OCI-LY7 (cell line): ENCODE measurements around the gene CES2. TPM values are rescaled to one million over a fixed set of nuclear protein-coding genes. Genes with fewer than 3 reads are reported as not detected.

Experiments used
- BruUV-seq: library from RNA; stranded (reverse); fragments of 400-500 nt; replicated peaks from 2 replicates; lab custom pipeline; 2021; lab: Mats Ljungman, UMichigan
- CTCF ChIA-PET: fragments of 300-600 bp; sonication (Branson Sonifier 250); formaldehyde crosslinking; loops from one replicate; lab custom pipeline; 2022; ENCODE audit warnings: antibody characterized with exemption; ENCODE audit not compliant: unreplicated experiment; lab: Charles Lee
- POLR2A ChIA-PET: fragments of 300-600 bp; sonication (Branson Sonifier 250); formaldehyde crosslinking; loops from one replicate; lab custom pipeline; 2022; ENCODE audit warnings: antibody characterized with exemption; lab: Charles Lee
- DNase-seq: peaks from one replicate; pipeline ENCODE4 v3.0.0-alpha.2; 2015; ENCODE audit warnings: low spot score
- H2AFZ ChIP-seq: fragments of 200-600 bp; sonication (generic), shearing (Covaris generic); 2 replicates; pipeline ENCODE4 v1.6.1; 2014; ENCODE audit warnings: mild to moderate bottlenecking, antibody characterized with exemption, low read length, moderate library complexity
- H3K27ac ChIP-seq: fragments of 200-600 bp; sonication (generic); 2 replicates; pipeline ENCODE4 v1.5.1; 2014; ENCODE audit warnings: mixed run types, low read depth, mild to moderate bottlenecking, moderate library complexity, low read length, inconsistent platforms; ENCODE audit not compliant: poor library complexity, severe bottlenecking
- H3K36me3 ChIP-seq: fragments of 200-600 bp; sonication (generic); 2 replicates; pipeline ENCODE4 v1.6.1; 2014; ENCODE audit warnings: mild to moderate bottlenecking, antibody characterized with exemption, low read length, moderate library complexity, mixed read lengths; ENCODE audit not compliant: insufficient read depth
- H3K4me1 ChIP-seq: fragments of 200-600 bp; sonication (generic); 2 replicates; pipeline ENCODE4 v1.5.1; 2014; ENCODE audit warnings: mild to moderate bottlenecking, low read length; ENCODE audit not compliant: insufficient read depth, poor library complexity, severe bottlenecking
- H3K4me2 ChIP-seq: fragments of 200-600 bp; sonication (generic); 2 replicates; pipeline ENCODE4 v1.6.1; 2014; ENCODE audit warnings: mild to moderate bottlenecking, low read length
- H3K4me3 ChIP-seq: fragments of 200-600 bp; sonication (generic); 2 replicates; pipeline ENCODE4 v1.5.1; 2014; ENCODE audit warnings: mild to moderate bottlenecking, low read depth, low read length; ENCODE audit not compliant: poor library complexity, severe bottlenecking
- H3K79me2 ChIP-seq: fragments of 200-600 bp; sonication (generic); 2 replicates; pipeline ENCODE4 v1.6.1; 2016; ENCODE audit warnings: low read depth, mild to moderate bottlenecking, low read length, moderate library complexity, mixed read lengths; ENCODE audit not compliant: insufficient read depth
- H3K9me2 ChIP-seq: fragments of 200-600 bp; sonication (generic); 2 replicates; pipeline ENCODE4 v1.6.1; 2016; ENCODE audit warnings: mild to moderate bottlenecking, low read length, mixed read lengths; ENCODE audit not compliant: insufficient read depth
- H3K9me3 ChIP-seq: fragments of 200-600 bp; sonication (generic); 2 replicates; pipeline ENCODE4 v1.6.1; 2014; ENCODE audit warnings: mild to moderate bottlenecking, mixed run types, low read length, mixed read lengths
- H4K20me1 ChIP-seq: fragments of 200-600 bp; sonication (generic); 2 replicates; pipeline ENCODE4 v1.6.1; 2014; ENCODE audit warnings: mild to moderate bottlenecking, antibody characterized with exemption, low read length, moderate library complexity, mixed read lengths; ENCODE audit not compliant: insufficient read depth
- EZH2phosphoT487 ChIP-seq: fragments of 200-600 bp; sonication (generic); IDR thresholded peaks from 2 replicates; pipeline ENCODE4 v1.6.1; 2018; ENCODE audit warnings: low read depth, borderline replicate concordance, mild to moderate bottlenecking, mixed run types, antibody characterized with exemption, low read length, moderate library complexity, mixed read lengths
- intact Hi-C: fragments of 100-400 bp; cut with micrococcal nuclease; formaldehyde crosslinking; loops from one replicate; pipeline ENCODE4 v1.10.0; 2022; ENCODE audit not compliant: unreplicated experiment
- total RNA-seq, 2 experiments: library from RNA; depleted of rRNA in 1 of 2; stranded (reverse); fragments of >200 nt in 1 of 2; shearing (Covaris generic) in 1 of 2; gene quantifications; 2 replicates each; pipeline ENCODE4 v1.2.3, GENCODE V29; 2014 to 2022
- TF ChIP-seq, protein P1 (sequence below): fragments of 200-600 bp; sonication (generic); conservative IDR thresholded peaks from 2 replicates; pipeline ENCODE4 v1.5.1; 2014; ENCODE audit warnings: mild to moderate bottlenecking, antibody characterized with exemption, low read length, moderate library complexity, mixed read lengths

Gene CES2
- total RNA-seq, 2 experiments from 2014 or later, result 29.6 to 30.7 TPM

DNA sequence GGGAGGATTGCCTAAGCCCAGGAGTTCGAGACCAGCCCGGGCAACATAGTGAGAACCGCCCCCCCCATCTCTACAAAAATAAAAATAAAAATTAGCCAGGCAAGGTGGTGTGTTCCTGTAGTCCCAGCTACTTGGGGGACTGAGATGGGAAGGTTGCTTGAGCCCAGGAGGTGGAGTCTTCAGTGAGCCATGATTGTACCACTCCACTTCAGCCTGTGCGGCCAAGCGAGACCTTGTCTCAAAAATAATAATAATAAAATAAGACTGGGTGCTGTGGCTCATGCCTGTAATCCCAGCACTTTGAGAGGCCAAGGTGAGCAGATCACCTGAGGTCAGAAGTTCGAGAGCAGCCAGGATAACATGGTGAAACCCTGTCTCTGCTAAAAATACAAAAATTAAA, 43.5 kb upstream of the CES2 start:
- no TSS peak for BruUV-seq
- POLR2A ChIA-PET, result interaction anchor here (1.8 kb wide), 1 partner anchor 11 kb away, joined by 4 read pairs; the partner anchor contains the start of gene PDP2
- intact Hi-C loops, result no loop called here

DNA sequence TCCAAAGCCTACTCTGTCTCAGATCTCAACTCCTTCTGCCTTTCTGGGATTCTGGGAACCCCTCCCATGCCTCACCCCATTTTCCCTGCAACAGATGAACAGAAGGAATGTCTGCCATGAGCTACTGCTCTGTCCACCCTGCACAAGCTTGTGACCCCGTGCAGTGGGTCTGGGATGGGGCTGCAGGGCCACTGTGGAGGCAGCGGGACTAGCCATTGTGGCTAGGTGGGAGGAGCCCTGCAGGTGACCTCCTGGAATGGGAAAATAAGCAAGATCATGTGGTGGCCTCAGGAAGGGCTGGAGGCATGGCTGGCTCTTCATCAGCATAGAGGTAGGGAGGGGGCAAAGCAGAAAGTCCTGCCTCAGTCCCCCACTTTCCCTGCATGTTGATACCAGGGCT, 41.3 kb upstream of the CES2 start:
- Histone ChIP-seq H2AFZ (no peak overlapping the region), H3K4me3 (no peak overlapping the region), H3K36me3 (peaks cover 5% of the 10 kb centered on the region), H3K4me1 (no peaks in the 10 kb centered on the region), H3K27ac (no peak overlapping the region), H3K9me3 (no peaks in the 10 kb centered on the region), H3K4me2 (no peak overlapping the region), H3K79me2 (no peaks in the 10 kb centered on the region), H3K9me2 (no peaks in the 10 kb centered on the region), H4K20me1 (no peaks in the 10 kb centered on the region)
- ChIA-PET POLR2A (no interaction called here), CTCF (no interaction called here)
- TF ChIP-seq EZH2phosphoT487, result no peak
- TF ChIP-seq, protein P1, sequence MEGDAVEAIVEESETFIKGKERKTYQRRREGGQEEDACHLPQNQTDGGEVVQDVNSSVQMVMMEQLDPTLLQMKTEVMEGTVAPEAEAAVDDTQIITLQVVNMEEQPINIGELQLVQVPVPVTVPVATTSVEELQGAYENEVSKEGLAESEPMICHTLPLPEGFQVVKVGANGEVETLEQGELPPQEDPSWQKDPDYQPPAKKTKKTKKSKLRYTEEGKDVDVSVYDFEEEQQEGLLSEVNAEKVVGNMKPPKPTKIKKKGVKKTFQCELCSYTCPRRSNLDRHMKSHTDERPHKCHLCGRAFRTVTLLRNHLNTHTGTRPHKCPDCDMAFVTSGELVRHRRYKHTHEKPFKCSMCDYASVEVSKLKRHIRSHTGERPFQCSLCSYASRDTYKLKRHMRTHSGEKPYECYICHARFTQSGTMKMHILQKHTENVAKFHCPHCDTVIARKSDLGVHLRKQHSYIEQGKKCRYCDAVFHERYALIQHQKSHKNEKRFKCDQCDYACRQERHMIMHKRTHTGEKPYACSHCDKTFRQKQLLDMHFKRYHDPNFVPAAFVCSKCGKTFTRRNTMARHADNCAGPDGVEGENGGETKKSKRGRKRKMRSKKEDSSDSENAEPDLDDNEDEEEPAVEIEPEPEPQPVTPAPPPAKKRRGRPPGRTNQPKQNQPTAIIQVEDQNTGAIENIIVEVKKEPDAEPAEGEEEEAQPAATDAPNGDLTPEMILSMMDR, result no peak
- BruUV-seq, result no TSS peak
- intact Hi-C loops, result no loop called here
- DNase-seq, result no peak

More for the DNA sequence above, 43.5 kb upstream of the CES2 start:
- peaks cover 19% of the 10 kb centered on the region for H3K36me3 ChIP-seq
- no peak overlapping the region for H3K4me2 ChIP-seq
- TF ChIP-seq, protein P1, result no peak
- TF ChIP-seq EZH2phosphoT487, result no peak
- H3K9me3 ChIP-seq, result no peaks in the 10 kb centered on the region
- DNase-seq, result no peak
- H2AFZ ChIP-seq, result no peak overlapping the region
- H3K4me1 ChIP-seq, result no peaks in the 10 kb centered on the region
- H3K9me2 ChIP-seq, result no peaks in the 10 kb centered on the region
- H3K4me3 ChIP-seq, result no peak overlapping the region
- CTCF ChIA-PET, result no interaction called here
- no peak overlapping the region for H3K27ac ChIP-seq
- no peaks in the 10 kb centered on the region for H3K79me2 ChIP-seq
- H4K20me1 ChIP-seq, result no peaks in the 10 kb centered on the region

DNA sequence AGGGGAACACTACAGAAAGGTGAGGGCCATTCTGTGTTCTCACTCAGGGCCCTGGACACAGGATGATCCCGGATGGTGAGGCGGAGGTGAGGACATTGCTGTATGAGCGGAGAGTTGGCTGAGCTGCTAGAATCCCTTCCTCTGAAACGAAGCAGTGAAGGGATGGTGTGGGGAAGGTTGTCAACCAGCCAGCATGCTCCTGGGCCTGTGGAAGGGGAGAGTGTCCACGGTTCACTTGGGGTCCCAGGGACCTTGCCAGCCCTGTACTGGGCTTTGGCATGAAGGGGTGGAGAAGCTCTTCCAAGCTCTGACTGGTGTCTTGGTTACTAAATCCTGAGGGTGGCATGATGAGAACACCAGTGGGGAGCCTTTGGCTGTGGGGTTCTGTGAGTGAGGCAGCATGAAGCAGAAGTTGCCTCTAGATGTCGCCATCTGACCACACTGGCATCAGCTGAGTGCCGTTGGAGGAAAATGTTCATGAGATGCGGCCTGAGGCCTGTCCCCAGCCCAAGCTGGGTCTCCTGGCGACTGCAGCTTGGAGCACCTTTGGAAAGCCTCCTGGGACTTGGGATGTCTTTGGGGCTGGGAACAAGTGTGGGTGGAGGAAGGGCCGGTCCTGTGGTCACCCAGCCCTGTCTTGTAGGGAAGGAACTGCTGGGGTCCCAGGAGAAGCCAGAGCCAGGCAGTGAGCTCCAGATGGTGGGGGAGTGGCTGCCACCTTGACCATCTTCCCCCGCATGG, 40.2 kb upstream of the CES2 start:
- H4K20me1 ChIP-seq, result no peaks in the 10 kb centered on the region
- H2AFZ ChIP-seq, result no peak overlapping the region
- no peaks in the 10 kb centered on the region for H3K9me2 ChIP-seq
- POLR2A ChIA-PET, result interaction anchor here (0.5 to 0.6 kb wide), 2 partner anchors 10 to 189 kb away, joined by 3 to 4 read pairs; no protein-coding TSS in a partner anchor
- no TSS peak for BruUV-seq
- no peak overlapping the region for H3K27ac ChIP-seq
- DNase-seq, result peak; percentile 63
- no peak overlapping the region for H3K4me2 ChIP-seq
- H3K4me3 ChIP-seq, result no peak overlapping the region
- CTCF ChIA-PET, result no interaction called here
- no peaks in the 10 kb centered on the region for H3K9me3 ChIP-seq
- H3K79me2 ChIP-seq, result no peaks in the 10 kb centered on the region
- peaks cover 5% of the 10 kb centered on the region for H3K36me3 ChIP-seq
- no peak for TF ChIP-seq EZH2phosphoT487
- TF ChIP-seq, protein P1, result peak; percentile 90
- H3K4me1 ChIP-seq, result no peaks in the 10 kb centered on the region
- intact Hi-C loops, result loop anchor here (5.0 kb wide), 2 partner anchors 37 to 57 kb away; partner anchors contain the start of gene CIAO2B
